ENCODE data around the gene NEK9.

NEK9 gene

DNA sequence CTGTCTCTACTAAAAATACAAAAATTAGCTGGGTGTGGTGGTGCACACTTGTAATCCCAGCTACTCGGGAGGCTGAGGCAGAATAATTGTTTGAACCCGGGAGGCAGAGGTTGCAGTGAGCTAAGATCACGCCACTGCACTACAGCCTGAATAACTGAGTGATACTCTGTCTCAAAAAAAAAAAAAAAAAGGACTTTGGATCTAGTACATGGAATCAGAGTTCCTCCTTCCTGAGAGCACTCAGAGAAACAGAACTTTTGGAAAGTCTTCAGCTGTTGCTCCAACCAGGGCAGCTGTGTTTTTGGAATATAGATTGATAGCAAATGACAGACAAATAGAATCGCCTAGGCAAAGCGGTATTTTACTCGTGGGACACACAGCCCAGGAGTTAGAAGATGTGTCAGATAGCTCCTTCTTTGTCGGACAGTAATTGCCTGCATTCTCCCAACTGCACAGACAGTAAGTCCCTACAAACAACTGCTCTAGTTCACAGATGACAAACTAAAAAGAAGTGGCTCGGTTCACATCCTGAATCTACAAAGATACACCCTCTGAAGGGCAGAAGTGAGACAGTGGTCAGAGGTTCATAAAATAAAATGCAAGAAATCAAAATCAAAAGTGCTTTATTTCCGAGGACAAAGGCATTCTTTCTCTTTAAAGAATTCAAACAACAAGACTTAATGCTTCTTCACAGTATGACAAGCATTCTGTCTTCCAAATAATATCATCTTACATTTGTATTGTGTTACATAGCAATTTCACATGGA, 17.1 kb upstream of the NEK9 start:
- Histone ChIP-seq H3K36me3 (ENCODE audit: control insufficient read depth, insufficient read depth, low read length) (peaks cover 28% of the 10 kb centered on the region), H3K9me3 (ENCODE audit: control insufficient read depth, insufficient read depth, low read length) (no peaks in the 10 kb centered on the region), H3K4me1 (ENCODE audit: control insufficient read depth, insufficient read depth, low read length) (peaks cover 8% of the 10 kb centered on the region; the same call in 1 of the 2 replicates), H3K27me3 (ENCODE audit: control insufficient read depth, insufficient read depth, low read length) (no peaks in the 10 kb centered on the region), H3K9ac (ENCODE audit: low read depth, low read length) (no peak overlapping the region), H3K4me3 (ENCODE audit: low read depth, low read length) (no peak overlapping the region), H3K27ac (ENCODE audit: low read depth, low read length) (no peak overlapping the region)

DNA sequence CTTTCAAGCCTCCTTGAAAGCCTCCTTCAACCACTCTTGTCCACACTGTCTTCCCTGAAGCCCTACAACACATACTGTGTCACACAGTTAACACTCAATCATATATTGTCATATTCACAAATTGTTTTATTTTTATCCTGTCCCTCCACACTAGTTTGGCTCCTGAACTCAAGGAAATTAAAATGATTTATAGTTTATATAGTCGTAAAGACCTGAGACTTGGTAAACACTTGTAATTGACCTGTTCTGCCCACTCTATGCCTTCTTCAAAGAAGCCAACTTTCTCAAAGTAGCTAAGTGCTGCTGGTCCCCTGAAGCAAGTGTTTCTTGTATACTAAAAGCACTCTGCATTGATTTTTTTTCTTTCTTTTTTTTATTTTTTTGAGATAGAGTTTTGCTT, 15.6 kb upstream of the NEK9 start:
- Histone ChIP-seq H3K27ac (ENCODE audit: low read depth, low read length) (no peak overlapping the region), H3K4me1 (ENCODE audit: control insufficient read depth, insufficient read depth, low read length) (no peaks in the 10 kb centered on the region), H3K9me3 (ENCODE audit: control insufficient read depth, insufficient read depth, low read length) (no peaks in the 10 kb centered on the region), H3K27me3 (ENCODE audit: control insufficient read depth, insufficient read depth, low read length) (no peaks in the 10 kb centered on the region), H3K4me3 (ENCODE audit: low read depth, low read length) (no peak overlapping the region), H3K9ac (ENCODE audit: low read depth, low read length) (no peak overlapping the region), H3K36me3 (ENCODE audit: control insufficient read depth, insufficient read depth, low read length) (peaks cover 28% of the 10 kb centered on the region)

DNA sequence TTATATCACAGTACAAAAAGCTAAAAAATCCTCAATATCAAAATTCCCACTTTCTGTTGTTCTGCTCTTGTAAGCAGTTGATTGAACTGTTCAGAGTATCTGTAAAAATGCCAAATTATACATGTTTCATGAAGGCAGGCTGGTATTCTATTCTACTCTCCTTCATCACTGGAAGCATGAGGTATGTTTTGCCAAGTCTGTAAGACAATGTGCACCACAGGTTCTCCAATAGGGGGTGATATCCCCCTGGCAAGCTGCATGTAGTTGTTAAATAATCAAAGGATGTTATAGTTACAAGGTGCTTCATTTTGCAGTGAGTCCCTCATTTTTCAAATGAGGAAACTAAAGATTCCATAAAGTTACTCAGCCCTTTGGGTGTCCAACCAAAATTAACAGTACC, 15.1 kb upstream of the NEK9 start:
- no peak overlapping the region for H3K9ac ChIP-seq (ENCODE audit: low read depth, low read length)

DNA sequence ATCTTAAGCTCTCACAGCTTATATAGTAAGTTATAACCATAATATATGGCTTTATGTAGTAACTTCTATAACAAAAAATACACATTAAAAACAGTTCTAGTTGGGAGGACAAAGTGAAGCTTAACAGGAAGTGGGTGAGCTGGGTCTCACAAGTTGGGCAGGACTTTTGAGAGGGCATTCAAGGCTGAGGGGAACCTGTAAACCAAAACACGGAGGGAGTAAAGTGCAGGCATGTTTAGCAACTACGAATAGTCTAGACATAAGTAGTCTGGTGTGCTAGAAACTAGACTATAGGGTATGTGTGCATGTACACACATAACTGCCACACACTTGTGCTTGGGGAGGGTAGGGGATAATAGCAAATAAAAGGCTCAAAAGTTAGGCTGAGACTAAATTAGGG, 14.2 kb upstream of the NEK9 start:
- H3K27ac ChIP-seq (ENCODE audit: low read depth, low read length) = no peak overlapping the region
- H3K9ac ChIP-seq (ENCODE audit: low read depth, low read length) = no peak overlapping the region

More for the DNA sequence above, 15.1 kb upstream of the NEK9 start:
- H3K27me3 ChIP-seq (ENCODE audit: control insufficient read depth, insufficient read depth, low read length) = no peaks in the 10 kb centered on the region
- H3K36me3 ChIP-seq (ENCODE audit: control insufficient read depth, insufficient read depth, low read length) = peaks cover 28% of the 10 kb centered on the region
- H3K27ac ChIP-seq (ENCODE audit: low read depth, low read length) = no peak overlapping the region
- no peaks in the 10 kb centered on the region for H3K9me3 ChIP-seq (ENCODE audit: control insufficient read depth, insufficient read depth, low read length)
- no peaks in the 10 kb centered on the region for H3K4me1 ChIP-seq (ENCODE audit: control insufficient read depth, insufficient read depth, low read length)
- no peak overlapping the region for H3K4me3 ChIP-seq (ENCODE audit: low read depth, low read length)

DNA sequence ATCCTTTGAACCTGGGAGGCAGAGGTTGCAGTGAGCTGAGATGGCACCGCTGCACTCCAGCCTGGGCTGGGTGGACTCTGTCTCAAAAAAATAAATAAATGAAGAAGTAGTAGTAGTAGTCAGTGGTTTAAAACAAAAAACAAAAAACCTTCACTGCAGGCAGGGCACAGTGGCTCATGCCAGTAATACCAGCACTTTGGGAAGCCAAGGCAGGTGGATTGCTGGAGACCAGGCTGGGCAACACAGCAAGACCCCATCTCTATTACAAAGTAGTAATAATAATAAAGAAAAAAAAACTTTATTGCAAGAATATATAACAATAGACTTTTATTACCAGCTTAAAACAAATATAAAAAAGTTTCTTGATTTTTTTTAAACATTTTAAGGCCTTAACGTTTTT, 13.8 kb upstream of the NEK9 start:
- no peak overlapping the region for H3K4me3 ChIP-seq (ENCODE audit: low read depth, low read length)
- no peak overlapping the region for H3K27ac ChIP-seq (ENCODE audit: low read depth, low read length)
- no peak overlapping the region for H3K9ac ChIP-seq (ENCODE audit: low read depth, low read length)
- H3K4me1 ChIP-seq (ENCODE audit: control insufficient read depth, insufficient read depth, low read length) = no peaks in the 10 kb centered on the region
- H3K27me3 ChIP-seq (ENCODE audit: control insufficient read depth, insufficient read depth, low read length) = no peaks in the 10 kb centered on the region
- H3K36me3 ChIP-seq (ENCODE audit: control insufficient read depth, insufficient read depth, low read length) = peaks cover 20% of the 10 kb centered on the region
- H3K9me3 ChIP-seq (ENCODE audit: control insufficient read depth, insufficient read depth, low read length) = no peaks in the 10 kb centered on the region

More for the DNA sequence above, 14.2 kb upstream of the NEK9 start:
- no peaks in the 10 kb centered on the region for H3K9me3 ChIP-seq (ENCODE audit: control insufficient read depth, insufficient read depth, low read length)
- no peak overlapping the region for H3K4me3 ChIP-seq (ENCODE audit: low read depth, low read length)
- no peaks in the 10 kb centered on the region for H3K4me1 ChIP-seq (ENCODE audit: control insufficient read depth, insufficient read depth, low read length)
- no peaks in the 10 kb centered on the region for H3K27me3 ChIP-seq (ENCODE audit: control insufficient read depth, insufficient read depth, low read length)
- H3K36me3 ChIP-seq (ENCODE audit: control insufficient read depth, insufficient read depth, low read length) = peaks cover 19% of the 10 kb centered on the region

DNA sequence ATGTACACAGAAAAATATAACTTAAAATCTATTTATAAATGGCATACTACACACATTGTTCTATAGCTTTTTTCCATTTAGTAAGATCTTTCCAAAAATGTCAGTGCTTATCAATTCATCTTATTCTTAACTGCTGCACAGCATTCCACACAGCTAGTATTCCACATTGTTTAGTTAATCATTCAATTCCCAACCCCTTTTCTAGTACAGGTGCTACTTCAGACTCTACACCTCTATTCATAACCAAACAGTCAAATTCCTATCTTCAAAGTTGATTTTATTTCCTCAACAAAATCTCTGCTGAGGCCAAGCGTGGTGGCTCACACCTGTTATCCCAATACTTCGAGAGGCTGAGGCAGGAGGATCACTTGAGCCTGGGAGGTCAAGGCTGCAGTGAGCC, 12.3 kb upstream of the NEK9 start:
- Histone ChIP-seq H3K9me3 (ENCODE audit: control insufficient read depth, insufficient read depth, low read length) (no peaks in the 10 kb centered on the region), H3K4me3 (ENCODE audit: low read depth, low read length) (no peak overlapping the region), H3K4me1 (ENCODE audit: control insufficient read depth, insufficient read depth, low read length) (no peaks in the 10 kb centered on the region), H3K27me3 (ENCODE audit: control insufficient read depth, insufficient read depth, low read length) (no peaks in the 10 kb centered on the region), H3K27ac (ENCODE audit: low read depth, low read length) (no peak overlapping the region), H3K36me3 (ENCODE audit: control insufficient read depth, insufficient read depth, low read length) (peaks cover 23% of the 10 kb centered on the region), H3K9ac (ENCODE audit: low read depth, low read length) (no peak overlapping the region)

DNA sequence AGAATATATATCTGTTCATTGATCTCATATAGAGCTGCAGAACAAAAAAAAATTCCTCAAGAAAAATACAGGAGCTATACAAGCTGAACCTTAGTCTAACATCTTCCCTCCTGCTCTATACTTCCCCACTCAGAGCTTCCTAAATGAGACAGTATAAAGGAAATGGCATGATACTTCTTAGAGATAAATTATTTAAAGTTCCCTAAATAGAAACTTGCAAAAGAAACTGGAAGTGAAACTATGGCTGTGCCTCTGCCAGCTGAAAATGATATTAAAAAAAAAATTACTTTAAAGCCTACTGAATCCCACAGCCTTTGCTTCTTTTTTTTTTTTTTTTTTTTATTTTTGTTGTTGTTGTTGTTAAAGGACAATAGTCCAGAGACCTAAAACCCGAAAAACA, 11.6 kb upstream of the NEK9 start:
- no peaks in the 10 kb centered on the region for H3K4me1 ChIP-seq (ENCODE audit: control insufficient read depth, insufficient read depth, low read length)
- H3K9me3 ChIP-seq (ENCODE audit: control insufficient read depth, insufficient read depth, low read length) = no peaks in the 10 kb centered on the region
- no peaks in the 10 kb centered on the region for H3K27me3 ChIP-seq (ENCODE audit: control insufficient read depth, insufficient read depth, low read length)
- H3K36me3 ChIP-seq (ENCODE audit: control insufficient read depth, insufficient read depth, low read length) = peaks cover 26% of the 10 kb centered on the region
- H3K9ac ChIP-seq (ENCODE audit: low read depth, low read length) = no peak overlapping the region
- H3K27ac ChIP-seq (ENCODE audit: low read depth, low read length) = no peak overlapping the region
- no peak overlapping the region for H3K4me3 ChIP-seq (ENCODE audit: low read depth, low read length)

DNA sequence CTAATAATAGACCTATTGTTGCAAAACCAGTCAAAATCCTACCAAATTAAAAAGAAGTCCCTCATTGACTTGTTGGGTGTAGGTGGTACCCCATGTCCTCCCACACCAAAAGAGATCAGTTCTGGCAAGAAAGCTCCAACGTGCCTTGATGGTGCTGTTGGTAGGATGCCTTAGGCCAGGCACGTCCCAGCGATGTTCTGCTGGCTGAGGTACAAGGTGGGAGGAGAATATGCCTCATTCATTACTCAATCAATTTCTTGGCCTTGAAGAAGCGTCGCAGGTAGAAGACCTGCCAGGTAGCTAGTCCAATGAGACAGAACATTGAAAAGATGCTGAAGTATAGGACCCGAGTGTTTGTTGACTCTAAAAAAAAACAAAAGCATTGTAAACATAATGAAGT, 7.8 kb upstream of the NEK9 start:
- Histone ChIP-seq H3K36me3 (ENCODE audit: control insufficient read depth, insufficient read depth, low read length) (peaks cover 29% of the 10 kb centered on the region), H3K4me1 (ENCODE audit: control insufficient read depth, insufficient read depth, low read length) (no peaks in the 10 kb centered on the region), H3K27me3 (ENCODE audit: control insufficient read depth, insufficient read depth, low read length) (no peaks in the 10 kb centered on the region), H3K27ac (ENCODE audit: low read depth, low read length) (no peak overlapping the region), H3K9ac (ENCODE audit: low read depth, low read length) (no peak overlapping the region), H3K9me3 (ENCODE audit: control insufficient read depth, insufficient read depth, low read length) (no peaks in the 10 kb centered on the region), H3K4me3 (ENCODE audit: low read depth, low read length) (no peak overlapping the region)

DNA sequence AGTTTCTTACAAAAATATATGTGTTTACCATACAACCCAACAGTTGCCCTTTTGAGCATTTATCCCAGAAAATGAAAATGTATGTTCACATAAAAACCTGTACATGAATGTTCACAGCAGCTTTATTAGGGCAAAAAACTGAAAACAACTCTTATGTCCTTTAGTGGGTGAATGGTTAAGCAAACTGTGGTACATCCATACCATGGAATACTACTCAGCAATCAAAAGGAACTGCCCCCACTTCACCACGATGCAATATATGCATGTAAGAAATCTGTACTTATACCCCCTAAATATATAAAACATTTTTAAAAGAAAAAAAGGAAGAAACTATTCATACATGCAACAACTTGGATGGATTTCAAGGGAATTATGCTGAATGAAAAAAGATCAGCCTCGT, 6.7 kb upstream of the NEK9 start:
- no peak overlapping the region for H3K4me3 ChIP-seq (ENCODE audit: low read depth, low read length)
- H3K4me1 ChIP-seq (ENCODE audit: control insufficient read depth, insufficient read depth, low read length) = no peaks in the 10 kb centered on the region
- no peaks in the 10 kb centered on the region for H3K27me3 ChIP-seq (ENCODE audit: control insufficient read depth, insufficient read depth, low read length)
- no peak overlapping the region for H3K9ac ChIP-seq (ENCODE audit: low read depth, low read length)
- H3K36me3 ChIP-seq (ENCODE audit: control insufficient read depth, insufficient read depth, low read length) = peaks cover 29% of the 10 kb centered on the region
- H3K27ac ChIP-seq (ENCODE audit: low read depth, low read length) = no peak overlapping the region
- H3K9me3 ChIP-seq (ENCODE audit: control insufficient read depth, insufficient read depth, low read length) = no peaks in the 10 kb centered on the region

DNA sequence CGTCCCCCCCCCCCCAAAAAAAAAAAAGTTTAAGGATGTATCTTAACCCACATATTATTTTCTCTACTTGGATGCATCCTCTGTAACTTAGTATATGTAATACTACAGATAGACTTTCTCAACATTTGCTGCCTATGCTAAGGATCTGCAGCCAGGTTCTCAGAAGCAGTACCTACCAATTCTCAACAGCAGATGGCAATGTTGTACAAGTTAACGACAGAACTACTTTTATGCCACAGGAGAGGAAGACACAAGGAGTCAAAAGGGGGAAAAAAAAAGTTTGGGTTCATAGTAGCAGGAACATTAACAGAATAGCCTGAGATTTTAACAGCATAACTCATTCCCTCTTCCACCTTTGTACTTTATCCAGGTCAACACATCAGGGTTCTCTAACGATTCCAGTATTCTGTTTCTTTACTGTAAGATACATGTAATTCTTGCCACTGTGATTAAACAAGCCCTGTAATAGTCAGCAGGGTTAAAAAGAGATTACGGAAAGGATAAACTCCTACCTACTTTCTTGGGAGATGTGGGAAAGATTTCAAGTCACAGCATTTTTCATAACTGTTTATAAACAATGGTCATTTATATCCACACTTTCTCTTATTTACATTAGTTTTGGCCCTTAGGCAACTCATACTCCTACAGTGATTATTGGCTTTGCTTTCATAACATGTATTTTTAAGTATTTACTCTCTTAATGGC, 5.7 kb upstream of the NEK9 start:
- H3K4me3 ChIP-seq (ENCODE audit: low read depth, low read length) = no peak overlapping the region
- no peaks in the 10 kb centered on the region for H3K9me3 ChIP-seq (ENCODE audit: control insufficient read depth, insufficient read depth, low read length)
- H3K27me3 ChIP-seq (ENCODE audit: control insufficient read depth, insufficient read depth, low read length) = no peaks in the 10 kb centered on the region
- no peak overlapping the region for H3K9ac ChIP-seq (ENCODE audit: low read depth, low read length)
- H3K27ac ChIP-seq (ENCODE audit: low read depth, low read length) = no peak overlapping the region
- peaks cover 3% of the 10 kb centered on the region; the same call in 1 of the 2 replicates for H3K4me1 ChIP-seq (ENCODE audit: control insufficient read depth, insufficient read depth, low read length)
- peaks cover 29% of the 10 kb centered on the region for H3K36me3 ChIP-seq (ENCODE audit: control insufficient read depth, insufficient read depth, low read length)

DNA sequence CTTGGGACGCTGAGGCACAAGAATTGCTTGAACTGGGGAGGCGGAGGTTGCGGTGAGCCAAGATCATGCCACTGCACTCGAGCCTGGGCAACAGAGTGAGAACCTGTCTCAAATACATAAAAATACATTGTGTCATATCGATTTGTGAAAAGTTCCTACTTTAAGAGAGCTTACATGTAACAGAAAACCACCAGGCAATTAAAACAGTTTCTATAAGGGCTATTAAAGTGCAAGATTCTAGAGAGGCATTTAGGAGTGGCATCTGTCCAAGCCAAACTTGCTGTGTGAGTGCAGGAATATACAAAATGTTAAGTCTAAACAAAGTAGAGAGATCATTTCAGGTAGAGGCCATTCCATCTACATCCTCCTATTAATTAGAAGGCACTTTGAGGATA, 1.7 kb upstream of the NEK9 start:
- no peak overlapping the region for H3K27ac ChIP-seq (ENCODE audit: low read depth, low read length)
- H3K4me3 ChIP-seq (ENCODE audit: low read depth, low read length) = no peak overlapping the region
- H3K27me3 ChIP-seq (ENCODE audit: control insufficient read depth, insufficient read depth, low read length) = no peaks in the 10 kb centered on the region
- H3K4me1 ChIP-seq (ENCODE audit: control insufficient read depth, insufficient read depth, low read length) = peaks cover 3% of the 10 kb centered on the region; the same call in 1 of the 2 replicates
- H3K9me3 ChIP-seq (ENCODE audit: control insufficient read depth, insufficient read depth, low read length) = no peaks in the 10 kb centered on the region
- H3K9ac ChIP-seq (ENCODE audit: low read depth, low read length) = no peak overlapping the region
- peaks cover 12% of the 10 kb centered on the region for H3K36me3 ChIP-seq (ENCODE audit: control insufficient read depth, insufficient read depth, low read length)
